Anterior cingulate cortex (tissue), 58 donors: ENCODE measurements around the gene OR8I2.
"Not testable (repeated sequence)": the region's sequence is repeated elsewhere in the genome, so short reads cannot be mapped to it uniquely, and the experiment has no call there.

Experiments used
- DNase-seq, 58 donors: peaks; one replicate each; lab custom pipeline; 2025; lab: John Stamatoyannopoulos, UW

OR8I2 gene

DNA sequence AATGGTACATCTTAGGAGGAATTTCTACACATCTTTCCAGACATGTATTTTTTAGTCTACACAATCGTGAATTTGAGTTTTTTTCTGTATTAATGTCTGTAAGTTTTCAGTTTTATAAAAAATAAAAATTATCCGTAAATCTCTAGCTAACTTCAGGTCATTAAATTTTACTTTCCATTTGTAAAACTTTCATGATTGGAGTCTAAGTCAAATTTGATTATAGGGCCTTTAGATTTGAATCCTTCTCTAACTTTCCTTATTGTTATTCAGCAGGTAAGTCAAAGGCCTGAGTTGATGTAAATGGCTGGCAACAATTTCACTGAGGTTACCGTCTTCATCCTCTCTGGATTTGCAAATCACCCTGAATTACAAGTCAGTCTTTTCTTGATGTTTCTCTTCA, at the start of gene OR8I2:
TSS of gene OR8I2 (plus strand) at position 301 of the 400 bp plus-strand sequence. CDS start at position 301, 0 bp downstream.
- DNase-seq, result no peak

DNA sequence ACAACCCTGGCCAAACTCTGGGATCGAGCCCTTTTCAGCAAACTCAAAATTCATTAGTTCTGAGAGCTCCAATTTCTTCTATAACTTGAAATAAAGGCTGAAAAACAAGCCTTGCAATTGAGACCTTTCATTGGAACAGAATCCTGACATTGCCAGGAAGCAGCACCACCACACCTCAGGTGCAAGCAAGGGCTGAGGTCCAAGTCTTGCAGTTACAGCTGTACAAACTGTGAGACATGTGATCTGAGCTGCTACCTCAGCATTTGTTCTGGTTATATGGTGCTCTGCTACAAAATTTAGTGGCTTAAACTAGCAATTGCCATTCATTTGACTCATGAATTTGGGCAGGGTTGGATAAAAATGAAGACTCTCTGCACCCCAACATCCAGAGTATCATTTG, 47.6 kb upstream of the OR8I2 start:
- no peak for DNase-seq

DNA sequence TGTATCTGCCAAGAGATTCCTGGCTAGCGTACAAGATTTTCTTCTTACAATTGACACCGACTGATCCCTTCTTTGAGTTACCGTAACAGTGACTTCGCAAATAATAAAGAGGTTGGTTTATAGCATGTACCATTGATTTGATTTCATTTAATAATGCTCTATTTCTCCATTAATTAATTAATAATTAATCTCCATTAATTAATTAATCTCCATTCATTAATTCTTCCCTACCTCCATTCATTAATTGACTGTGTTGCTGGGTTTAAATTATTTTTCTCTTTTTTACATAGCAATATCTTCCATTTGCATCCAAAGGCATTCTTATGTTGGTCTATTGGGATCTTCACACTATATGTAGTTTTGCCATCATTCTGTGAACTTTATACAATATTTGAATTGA, 44.6 kb upstream of the OR8I2 start:
- no peak for DNase-seq

DNA sequence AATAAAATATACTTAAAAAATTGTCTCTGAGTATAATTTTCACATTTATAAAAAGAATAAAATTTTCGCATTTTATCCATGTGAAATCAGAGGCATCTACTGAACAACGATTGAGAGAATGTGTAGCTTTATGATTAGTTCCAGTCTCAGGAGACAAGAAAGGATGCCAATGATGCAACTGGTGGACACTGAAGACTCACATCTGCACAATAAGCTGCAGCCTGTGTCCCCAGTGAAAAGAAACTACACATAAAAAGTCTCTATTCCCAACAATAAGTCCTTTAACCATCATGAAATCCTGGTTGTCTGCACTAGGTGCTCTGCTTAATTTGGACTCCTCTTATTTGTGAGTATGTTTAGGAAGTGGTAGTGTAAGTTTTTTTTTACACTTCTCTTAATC, 43.6 kb upstream of the OR8I2 start:
- no peak for DNase-seq

DNA sequence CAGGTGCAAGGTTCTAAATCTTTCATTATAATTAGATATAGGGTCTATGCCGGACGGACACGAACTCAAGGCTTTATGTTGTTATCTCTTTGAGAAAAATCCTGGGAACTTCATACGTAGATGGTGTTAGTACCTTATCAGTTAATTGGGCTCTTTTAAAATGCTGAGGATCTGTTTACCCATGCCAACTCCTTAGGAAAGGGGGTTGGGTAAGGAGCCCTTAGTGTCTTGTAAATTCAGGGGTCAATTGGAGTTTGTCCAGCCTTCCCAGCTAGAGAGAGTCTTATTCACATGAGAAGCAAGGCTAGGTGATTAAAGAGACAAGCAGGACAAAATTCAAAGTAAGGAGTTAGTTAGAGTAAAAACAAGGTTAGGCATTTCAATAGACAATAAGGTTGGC, 36.7 kb upstream of the OR8I2 start:
- not testable (repeated sequence) for DNase-seq

DNA sequence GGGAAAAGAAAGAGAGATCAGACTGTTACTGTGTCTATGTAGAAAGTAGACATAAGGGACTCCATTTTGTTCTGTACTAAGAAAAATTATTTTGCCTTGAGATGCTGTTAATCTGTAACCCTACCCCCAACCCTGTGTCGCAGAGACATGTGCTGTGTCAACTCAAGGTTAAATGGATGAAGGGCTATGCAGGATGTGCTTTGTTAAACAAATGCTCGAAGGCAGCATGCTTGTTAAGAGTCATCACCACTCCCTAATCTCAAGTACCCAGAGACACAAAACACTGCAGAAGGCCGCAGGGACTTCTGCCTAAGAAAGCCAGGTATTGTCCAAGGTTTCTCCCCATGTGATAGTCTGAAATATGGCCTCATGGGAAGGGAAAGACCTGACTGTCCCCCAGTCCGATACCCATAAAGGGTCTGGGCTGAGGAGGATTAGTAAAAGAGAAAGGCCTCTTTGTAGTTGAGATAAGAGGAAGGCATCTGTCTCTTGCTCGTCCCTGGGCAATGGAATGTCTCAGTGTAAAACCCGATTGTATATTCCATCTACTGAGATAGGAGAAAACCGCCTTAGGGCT, 35.4 kb upstream of the OR8I2 start:
- DNase-seq, result not testable (repeated sequence)

DNA sequence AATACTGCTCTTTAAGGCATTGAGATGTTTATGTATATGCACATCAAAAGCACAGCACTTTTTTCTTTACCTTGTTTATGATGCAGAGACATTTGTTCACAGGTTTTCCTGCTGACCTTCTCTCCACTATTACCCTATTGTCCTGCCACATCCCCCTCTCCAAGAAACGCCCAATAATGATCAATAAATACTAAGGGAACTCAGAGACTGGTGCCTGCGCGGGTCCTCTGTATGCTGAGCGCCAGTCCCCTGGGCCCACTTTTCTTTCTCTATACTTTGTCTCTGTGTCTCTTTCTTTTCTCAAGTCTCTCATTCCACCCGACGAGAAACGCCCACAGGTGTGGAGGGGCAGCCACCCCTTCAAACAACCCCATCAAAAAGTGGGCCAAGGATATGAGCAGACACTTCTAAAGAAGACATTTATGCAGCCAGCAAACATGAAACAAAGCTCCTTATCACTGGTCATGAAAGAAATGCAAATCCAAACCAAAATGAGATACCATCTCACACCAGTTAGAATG, 34.8 kb upstream of the OR8I2 start:
- not testable (repeated sequence) for DNase-seq

DNA sequence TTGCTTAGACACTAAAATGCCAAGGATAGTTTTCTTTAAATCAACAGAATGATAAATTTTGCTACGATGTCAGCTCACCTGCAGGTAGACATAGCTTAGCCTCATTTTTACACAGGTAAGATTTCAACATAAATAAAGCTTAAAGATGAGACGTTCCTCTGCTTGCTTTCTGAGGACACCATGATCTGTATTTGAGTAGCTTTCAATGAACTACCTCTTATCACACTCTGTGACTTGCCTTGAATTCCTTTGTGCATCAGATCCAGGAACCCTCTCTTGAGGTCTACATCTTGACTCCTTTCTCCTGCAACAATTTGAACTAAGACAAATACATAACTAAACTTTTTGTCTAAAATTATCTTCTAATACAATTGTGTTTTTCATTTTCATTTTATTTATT, 26.1 kb upstream of the OR8I2 start:
- no peak for DNase-seq

DNA sequence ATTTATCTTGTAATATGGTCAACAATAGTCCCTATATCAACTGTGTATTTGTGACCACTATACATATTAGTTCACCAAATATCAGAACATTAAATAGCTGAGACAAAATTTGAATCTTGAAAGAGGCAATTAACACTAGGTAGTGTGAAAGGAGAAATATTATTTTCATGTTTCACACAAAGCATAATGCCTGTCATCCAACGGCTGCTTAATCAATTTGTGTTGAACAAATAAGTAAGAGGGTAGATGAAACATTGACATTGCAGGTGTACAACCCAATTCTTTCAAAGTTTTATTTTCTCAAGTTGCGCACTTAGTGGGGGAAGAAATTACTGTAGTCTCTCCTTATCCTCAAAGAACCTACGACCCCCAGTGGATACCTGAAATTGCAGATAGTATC, 3.4 kb upstream of the OR8I2 start:
- no peak for DNase-seq

DNA sequence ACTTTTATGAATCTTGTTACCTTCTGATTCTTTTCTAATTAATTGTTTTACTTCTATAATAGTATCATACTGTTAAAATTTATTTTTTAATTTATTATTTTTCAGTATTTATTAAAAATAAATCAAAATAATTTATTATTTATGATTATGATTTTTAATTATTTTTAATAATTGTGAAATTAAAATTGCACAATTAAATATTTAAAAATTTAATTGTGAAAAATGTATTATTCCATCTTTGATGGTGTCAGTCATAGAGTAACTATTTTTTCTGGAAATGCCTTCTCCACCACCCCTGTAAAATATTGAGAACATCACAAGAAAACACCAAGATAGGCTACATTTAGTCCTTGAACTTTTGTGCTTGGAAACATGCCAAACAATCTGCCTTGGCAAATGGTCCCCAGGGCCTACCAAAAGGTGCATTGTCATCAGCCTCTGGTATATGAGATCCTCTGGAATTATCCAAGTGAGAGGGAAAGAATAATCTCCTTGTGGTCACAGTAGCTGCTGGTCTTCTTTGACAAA, 10.2 kb downstream of the OR8I2 start, which contains the start of gene OR8H2:
TSS of gene OR8H2 (plus strand) at position 478 of the 528 bp plus-strand sequence. CDS start 1,356 bp downstream, outside the sequence.
- DNase-seq, result no peak

DNA sequence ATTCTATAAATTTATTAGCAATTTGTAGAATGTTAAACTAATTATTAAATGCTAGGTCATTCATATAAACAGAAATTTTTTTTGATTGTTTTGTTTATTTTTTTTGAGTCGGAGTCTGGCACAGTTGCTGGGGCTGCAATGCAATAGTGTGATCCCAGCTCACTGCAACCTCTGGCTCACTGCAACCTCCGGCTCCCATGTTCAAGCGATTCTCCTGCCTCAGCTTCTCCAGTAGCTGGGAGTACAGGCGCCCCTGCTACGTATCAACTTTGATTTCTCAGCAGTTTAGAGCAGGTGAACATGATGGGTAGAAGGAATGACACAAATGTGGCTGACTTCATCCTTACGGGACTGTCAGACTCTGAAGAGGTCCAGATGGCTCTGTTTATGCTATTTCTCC, 29.0 kb downstream of the OR8I2 start, which contains the start of gene OR8H3:
TSS of gene OR8H3 (plus strand) at position 301 of the 400 bp plus-strand sequence. CDS start at position 301, 0 bp downstream.
- no peak for DNase-seq

DNA sequence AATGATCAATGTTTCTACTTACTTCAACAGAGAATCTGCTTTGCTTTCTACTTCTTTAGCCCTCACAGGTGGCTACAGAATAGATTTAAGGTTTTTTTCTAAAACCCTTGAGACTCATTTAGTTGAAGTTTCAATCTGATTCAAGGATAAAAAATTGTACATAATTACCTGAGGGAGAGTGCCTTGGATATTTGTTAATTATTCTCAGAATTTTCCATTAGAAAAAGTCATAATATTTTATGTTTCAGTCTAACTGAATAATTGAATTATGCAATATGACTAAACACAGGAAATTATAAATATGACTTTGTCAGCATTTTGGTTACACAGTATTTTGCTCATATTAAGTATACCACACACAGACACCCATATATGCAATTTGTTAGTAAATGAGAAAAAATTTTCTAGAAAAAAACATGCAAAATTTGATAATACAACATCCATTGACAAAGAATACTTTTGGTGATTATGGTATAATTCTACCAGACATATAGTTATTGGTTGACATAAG, 47.1 kb downstream of the OR8I2 start, which contains the start of gene OR8J3:
TSS of gene OR8J3 (minus strand) at position 51 of the 511 bp plus-strand sequence. CDS start 2,483 bp downstream, outside the sequence.
- DNase-seq, result no peak

DNA sequence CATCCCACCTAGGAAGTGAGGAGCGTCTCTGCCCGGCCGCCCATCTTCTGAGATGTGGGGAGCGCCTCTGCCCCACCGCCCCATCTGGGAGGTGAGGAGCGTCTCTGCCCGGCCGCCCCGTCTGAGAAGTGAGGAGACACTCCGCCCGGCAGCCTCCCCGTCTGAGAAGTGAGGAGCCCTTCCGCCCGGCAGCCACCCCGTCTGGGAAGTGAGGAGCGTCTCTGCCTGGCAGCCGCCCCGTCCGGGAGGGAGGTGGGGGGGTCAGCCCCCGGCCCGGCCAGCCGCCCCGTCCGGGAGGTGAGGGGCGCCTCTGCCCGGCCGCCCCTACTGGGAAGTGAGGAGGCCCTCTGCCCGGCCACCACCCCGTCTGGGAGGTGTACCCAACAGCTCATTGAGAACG, 50.6 kb downstream of the OR8I2 start:
- not testable (repeated sequence) for DNase-seq
